ENCODE data around the gene MGAT3. TPM values are rescaled to one million over a fixed set of nuclear protein-coding genes. Genes with fewer than 3 reads are reported as not detected.
A peak's percentile ranks its signal among the peaks of the same experiment; 100 is the strongest.
"Not testable (repeated sequence)": the region's sequence is repeated elsewhere in the genome, so short reads cannot be mapped to it uniquely, and the experiment has no call there.

The MGAT3 gene
- total RNA-seq, 1 donor from 2014 or later: 3.2 TPM

DNA sequence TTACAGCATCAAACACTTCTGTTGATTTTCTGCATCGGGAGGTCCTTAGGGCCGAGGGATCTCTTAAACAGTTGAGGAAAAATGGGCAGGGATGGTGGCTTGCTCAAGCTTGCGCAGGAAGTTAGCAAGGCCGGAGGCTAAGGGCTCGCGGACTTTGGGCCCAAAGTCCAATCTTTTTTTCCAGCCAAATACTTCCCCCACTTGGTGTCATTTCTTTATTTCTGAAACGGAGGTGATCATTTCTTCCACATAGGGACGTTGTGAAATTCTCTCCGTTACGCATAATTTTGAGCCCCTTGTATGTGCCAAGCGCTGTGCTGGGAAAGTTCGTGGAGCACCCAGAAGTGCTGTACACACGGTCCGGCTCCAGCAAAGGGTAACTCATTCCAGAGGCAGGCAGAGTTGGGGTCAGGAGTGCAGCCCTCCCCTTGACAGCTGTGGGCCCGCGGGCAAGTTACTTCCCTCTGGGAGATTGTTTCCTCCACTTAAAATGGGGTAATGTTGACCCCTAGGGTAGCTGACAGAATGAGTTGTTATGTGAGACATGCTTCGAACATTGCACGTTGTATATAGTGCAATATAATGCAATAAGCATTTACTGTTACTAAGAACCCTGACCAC lies 46.1 kb downstream of the MGAT3 start:
- Histone ChIP-seq H3K4me3 (peak overlapping the region; percentile 97), H3K36me3 (peaks cover 38% of the 10 kb centered on the region), H3K27ac (replicated peaks) (peak overlapping the region; percentile 94), H3K9me3 (replicated peaks) (no peaks in the 10 kb centered on the region), H3K4me1 (peaks cover 86% of the 10 kb centered on the region), H3K27me3 (ENCODE audit: low read depth) (no peaks in the 10 kb centered on the region)
- intact Hi-C loops (cut with micrococcal nuclease): no loop called here
- TF ChIP-seq, protein P1, sequence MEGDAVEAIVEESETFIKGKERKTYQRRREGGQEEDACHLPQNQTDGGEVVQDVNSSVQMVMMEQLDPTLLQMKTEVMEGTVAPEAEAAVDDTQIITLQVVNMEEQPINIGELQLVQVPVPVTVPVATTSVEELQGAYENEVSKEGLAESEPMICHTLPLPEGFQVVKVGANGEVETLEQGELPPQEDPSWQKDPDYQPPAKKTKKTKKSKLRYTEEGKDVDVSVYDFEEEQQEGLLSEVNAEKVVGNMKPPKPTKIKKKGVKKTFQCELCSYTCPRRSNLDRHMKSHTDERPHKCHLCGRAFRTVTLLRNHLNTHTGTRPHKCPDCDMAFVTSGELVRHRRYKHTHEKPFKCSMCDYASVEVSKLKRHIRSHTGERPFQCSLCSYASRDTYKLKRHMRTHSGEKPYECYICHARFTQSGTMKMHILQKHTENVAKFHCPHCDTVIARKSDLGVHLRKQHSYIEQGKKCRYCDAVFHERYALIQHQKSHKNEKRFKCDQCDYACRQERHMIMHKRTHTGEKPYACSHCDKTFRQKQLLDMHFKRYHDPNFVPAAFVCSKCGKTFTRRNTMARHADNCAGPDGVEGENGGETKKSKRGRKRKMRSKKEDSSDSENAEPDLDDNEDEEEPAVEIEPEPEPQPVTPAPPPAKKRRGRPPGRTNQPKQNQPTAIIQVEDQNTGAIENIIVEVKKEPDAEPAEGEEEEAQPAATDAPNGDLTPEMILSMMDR (IDR thresholded peaks at IDR 0.05; ENCODE audit: borderline replicate concordance): no peak
- no peak for DNase-seq

DNA sequence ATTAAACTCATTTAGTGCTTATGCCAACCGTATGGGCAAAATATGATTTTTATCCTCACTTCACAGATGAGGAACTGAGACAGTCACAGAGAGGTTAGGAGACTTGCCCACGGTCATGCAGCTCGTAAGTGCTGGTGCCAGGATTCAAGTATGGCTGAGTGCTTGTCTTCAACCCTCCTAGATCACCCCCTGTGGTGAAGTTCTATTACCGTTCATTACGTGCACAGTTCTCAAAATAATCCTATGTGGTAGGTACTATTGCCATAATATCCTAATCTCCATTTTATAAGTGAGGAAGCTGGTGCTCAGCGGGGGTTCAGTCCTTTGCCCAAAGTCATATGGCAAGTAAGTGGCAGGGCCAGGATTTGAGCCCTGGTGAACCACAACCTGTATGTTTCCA lies 46.8 kb downstream of the MGAT3 start:
- Histone ChIP-seq H3K9me3 (replicated peaks) (no peaks in the 10 kb centered on the region), H3K4me1 (peaks cover 79% of the 10 kb centered on the region), H3K27ac (replicated peaks) (no peak overlapping the region), H3K27me3 (ENCODE audit: low read depth) (no peaks in the 10 kb centered on the region), H3K4me3 (peak overlapping the region; percentile 97), H3K36me3 (peaks cover 40% of the 10 kb centered on the region)
- intact Hi-C loops (cut with micrococcal nuclease): no loop called here
- TF ChIP-seq, protein P1 (IDR thresholded peaks at IDR 0.05; ENCODE audit: borderline replicate concordance): no peak
- DNase-seq: no peak

DNA sequence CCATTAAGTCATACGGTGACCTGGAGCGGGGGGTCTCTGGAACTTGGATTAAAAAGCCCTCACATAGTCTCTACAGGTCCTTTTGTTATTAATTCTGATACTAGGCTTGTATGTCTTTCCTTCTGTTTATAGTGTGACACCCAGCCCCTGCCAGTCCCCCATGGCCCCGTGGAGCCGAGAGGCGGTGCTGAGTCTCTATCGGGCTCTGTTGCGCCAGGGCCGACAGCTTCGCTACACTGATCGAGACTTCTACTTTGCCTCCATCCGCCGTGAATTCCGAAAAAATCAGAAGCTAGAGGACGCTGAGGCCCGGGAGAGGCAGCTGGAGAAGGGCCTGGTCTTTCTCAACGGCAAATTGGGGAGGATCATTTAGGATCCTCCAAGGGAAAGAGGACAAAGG lies 47.3 kb downstream of the MGAT3 start:
- H3K27ac ChIP-seq (replicated peaks): no peak overlapping the region
- peak overlapping the region; percentile 97 for H3K4me3 ChIP-seq
- TF ChIP-seq, protein P1 (IDR thresholded peaks at IDR 0.05; ENCODE audit: borderline replicate concordance): no peak
- intact Hi-C loops (cut with micrococcal nuclease): no loop called here
- H3K9me3 ChIP-seq (replicated peaks): no peaks in the 10 kb centered on the region
- peaks cover 74% of the 10 kb centered on the region for H3K4me1 ChIP-seq
- no peak for DNase-seq
- peaks cover 43% of the 10 kb centered on the region for H3K36me3 ChIP-seq
- no peaks in the 10 kb centered on the region for H3K27me3 ChIP-seq (ENCODE audit: low read depth)

DNA sequence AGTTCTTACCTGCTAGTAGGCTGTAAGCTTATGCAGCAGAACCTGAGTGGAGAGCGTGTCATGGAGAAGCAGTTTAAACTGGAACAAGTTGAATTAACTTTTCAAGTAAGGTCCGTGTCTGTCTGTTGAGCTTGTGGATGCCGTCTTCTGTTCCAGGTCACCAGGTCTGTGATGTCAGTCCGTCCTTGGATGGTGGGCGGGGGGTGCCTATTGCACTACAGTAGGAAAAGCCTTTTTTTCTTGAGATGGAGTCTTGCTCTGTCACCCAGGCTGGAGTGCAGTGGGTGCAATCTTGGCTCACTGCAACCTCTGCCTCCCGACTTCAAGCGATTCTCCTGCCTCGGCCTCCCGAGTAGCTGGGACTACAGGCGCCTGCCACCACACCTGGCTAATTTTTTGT lies 50.2 kb downstream of the MGAT3 start:
- DNase-seq: not testable (repeated sequence)

DNA sequence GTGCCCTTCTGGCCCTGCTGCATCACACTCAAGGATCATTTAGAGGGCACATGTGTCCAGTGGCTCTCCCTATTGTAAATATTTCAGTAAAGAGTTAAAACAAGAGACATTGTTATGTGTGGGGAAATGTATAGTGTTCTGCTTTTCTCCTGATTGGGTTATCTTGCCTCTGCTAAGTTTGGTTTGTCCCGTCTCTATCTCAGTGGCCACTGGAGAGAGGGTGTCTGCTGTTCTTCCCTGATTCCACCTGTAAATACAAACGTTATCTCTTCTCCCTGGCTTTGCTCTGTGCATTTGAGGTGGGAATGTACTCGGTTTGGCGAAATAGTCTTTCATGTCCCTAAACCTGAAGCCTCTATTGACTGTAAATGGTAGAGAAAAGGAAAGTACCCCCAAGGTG lies 51.6 kb downstream of the MGAT3 start:
- TF ChIP-seq, protein P1 (IDR thresholded peaks at IDR 0.05; ENCODE audit: borderline replicate concordance): no peak
- H3K4me3 ChIP-seq: no peak overlapping the region
- no peak overlapping the region for H3K27ac ChIP-seq (replicated peaks)
- no peaks in the 10 kb centered on the region for H3K9me3 ChIP-seq (replicated peaks)
- peaks cover 87% of the 10 kb centered on the region for H3K36me3 ChIP-seq
- DNase-seq: no peak
- H3K27me3 ChIP-seq (ENCODE audit: low read depth): no peaks in the 10 kb centered on the region
- intact Hi-C loops (cut with micrococcal nuclease): no loop called here
- peaks cover 40% of the 10 kb centered on the region for H3K4me1 ChIP-seq

More for the DNA sequence above, 50.2 kb downstream of the MGAT3 start:
- Histone ChIP-seq H3K4me1 (peaks cover 53% of the 10 kb centered on the region), H3K36me3 (peaks cover 73% of the 10 kb centered on the region)
- H3K27ac ChIP-seq (replicated peaks); H3K27me3 ChIP-seq (ENCODE audit: low read depth); intact Hi-C loops (cut with micrococcal nuclease); H3K4me3 ChIP-seq; H3K9me3 ChIP-seq (replicated peaks): not testable (repeated sequence)

DNA sequence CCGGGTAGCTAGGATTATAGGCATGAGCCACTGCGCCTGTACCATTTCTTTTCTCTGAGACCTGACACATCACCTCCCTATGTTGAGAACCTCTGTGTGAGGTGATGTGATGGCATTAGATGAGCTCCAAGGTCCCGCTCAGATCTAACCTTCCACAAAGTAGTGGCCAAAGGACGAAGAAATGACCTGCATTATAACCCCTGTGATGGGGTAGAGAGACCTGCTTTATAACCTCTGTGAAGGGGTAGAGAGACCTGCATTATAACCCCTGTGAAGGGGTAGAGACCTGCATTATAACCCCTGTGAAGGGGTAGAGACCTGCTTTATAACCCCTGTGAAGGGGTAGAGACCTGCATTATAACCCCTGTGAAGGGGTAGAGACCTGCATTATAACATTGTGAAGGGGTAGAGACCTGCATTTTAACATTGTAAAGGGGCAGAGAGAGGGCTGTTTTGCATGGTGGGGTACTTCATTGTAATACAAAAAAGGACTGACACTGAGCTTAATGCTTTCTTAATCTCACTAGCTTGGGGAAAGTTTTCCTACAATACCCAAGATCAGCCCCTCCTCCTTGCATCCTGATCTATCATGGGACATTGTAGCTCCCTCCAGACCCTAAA lies 53.8 kb downstream of the MGAT3 start:
- intact Hi-C loops (cut with micrococcal nuclease): loop anchor here (10.0 kb wide), 1 partner anchor 166 kb away; the partner anchor contains the start of gene SYNGR1
- DNase-seq: no peak
- TF ChIP-seq, protein P1 (IDR thresholded peaks at IDR 0.05; ENCODE audit: borderline replicate concordance): no peak
- peaks cover 92% of the 10 kb centered on the region for H3K36me3 ChIP-seq
- H3K27me3 ChIP-seq (ENCODE audit: low read depth): no peaks in the 10 kb centered on the region
- no peaks in the 10 kb centered on the region for H3K9me3 ChIP-seq (replicated peaks)
- no peak overlapping the region for H3K4me3 ChIP-seq
- peaks cover 33% of the 10 kb centered on the region for H3K4me1 ChIP-seq
- no peak overlapping the region for H3K27ac ChIP-seq (replicated peaks)

Data from left ventricle myocardium inferior (tissue), 1 donor.